GM12878 (cell line): ENCODE measurements around the gene DNAAF8. TPM values are rescaled to one million over a fixed set of nuclear protein-coding genes. Genes with fewer than 3 reads are reported as not detected.

ENCODE experiments used
- NFYB ChIP-seq: IDR thresholded peaks from 2 replicates; pipeline ENCODE4 v1.6.1; 2011; ENCODE audit warnings: low read depth, mild to moderate bottlenecking, low read length, improper control_type of control experiment, moderate library complexity; ENCODE audit not compliant: insufficient read depth
- REST ChIP-seq: IDR thresholded peaks from 2 replicates; pipeline ENCODE4 v1.6.1; 2012; ENCODE audit warnings: mild to moderate bottlenecking, low read depth, low read length
- YY1 ChIP-seq: IDR thresholded peaks from 2 replicates; pipeline ENCODE4 v1.6.1; 2011; ENCODE audit warnings: low read depth, mild to moderate bottlenecking, low read length
- polyA plus RNA-seq, 11 experiments: library from polyadenylated mRNA; depleted of rRNA in 4 of 11; unstranded in 6 of 11; stranded (reverse) in 5 of 11; fragments of >200 nt; fragmentation: Nextera tagmentation in 4 of 11; fragmentation: Illumina TruSeq in 1 of 11; extraction: Ambion mirVana in 4 of 11; extraction: Trizol in 1 of 11; gene quantifications; 1 replicate in 1 of 11; 2 replicates in 10 of 11; pipeline versions ENCODE4 v1.2.1 to v1.2.3, GENCODE V29; 2011 to 2016; ENCODE audit warnings: inconsistent platforms in 2 of 11, missing spikeins in 2 of 11, low read depth in 1 of 11
- total RNA-seq, 4 experiments: library from RNA; depleted of rRNA in 3 of 4; stranded (reverse); fragments of >200 nt in 3 of 4; fragmentation: Illumina TruSeq in 1 of 4; extraction: Trizol in 1 of 4; gene quantifications; 2 replicates each; pipeline versions ENCODE4 v1.2.1 to v1.2.3, GENCODE V29; 2013 to 2021
- TF ChIP-seq, protein P1 (sequence below): fragments of 450-650 bp; IDR thresholded peaks from 2 replicates; pipeline ENCODE4 v1.6.1; 2017; ENCODE audit warnings: mild to moderate bottlenecking, moderate library complexity
- TF ChIP-seq, protein P2 (sequence below): fragments of 450-650 bp; IDR thresholded peaks from 2 replicates; pipeline ENCODE4 v1.6.1; 2018; ENCODE audit warnings: mild to moderate bottlenecking, low read depth, moderate library complexity; ENCODE audit not compliant: partially characterized antibody

DNAAF8 gene
- total and polyA plus RNA-seq, 10 of the 15 experiments (the other 5 are each of a cell fraction or from before 2014, with no cell fraction given) = 0.01 to 0.78 (median 0.22) TPM; not detected in 2

GRCh38 chr16:4796982-4797804 is 62.9 kb downstream of the DNAAF8 start (continued):
- TF ChIP-seq, protein P1, sequence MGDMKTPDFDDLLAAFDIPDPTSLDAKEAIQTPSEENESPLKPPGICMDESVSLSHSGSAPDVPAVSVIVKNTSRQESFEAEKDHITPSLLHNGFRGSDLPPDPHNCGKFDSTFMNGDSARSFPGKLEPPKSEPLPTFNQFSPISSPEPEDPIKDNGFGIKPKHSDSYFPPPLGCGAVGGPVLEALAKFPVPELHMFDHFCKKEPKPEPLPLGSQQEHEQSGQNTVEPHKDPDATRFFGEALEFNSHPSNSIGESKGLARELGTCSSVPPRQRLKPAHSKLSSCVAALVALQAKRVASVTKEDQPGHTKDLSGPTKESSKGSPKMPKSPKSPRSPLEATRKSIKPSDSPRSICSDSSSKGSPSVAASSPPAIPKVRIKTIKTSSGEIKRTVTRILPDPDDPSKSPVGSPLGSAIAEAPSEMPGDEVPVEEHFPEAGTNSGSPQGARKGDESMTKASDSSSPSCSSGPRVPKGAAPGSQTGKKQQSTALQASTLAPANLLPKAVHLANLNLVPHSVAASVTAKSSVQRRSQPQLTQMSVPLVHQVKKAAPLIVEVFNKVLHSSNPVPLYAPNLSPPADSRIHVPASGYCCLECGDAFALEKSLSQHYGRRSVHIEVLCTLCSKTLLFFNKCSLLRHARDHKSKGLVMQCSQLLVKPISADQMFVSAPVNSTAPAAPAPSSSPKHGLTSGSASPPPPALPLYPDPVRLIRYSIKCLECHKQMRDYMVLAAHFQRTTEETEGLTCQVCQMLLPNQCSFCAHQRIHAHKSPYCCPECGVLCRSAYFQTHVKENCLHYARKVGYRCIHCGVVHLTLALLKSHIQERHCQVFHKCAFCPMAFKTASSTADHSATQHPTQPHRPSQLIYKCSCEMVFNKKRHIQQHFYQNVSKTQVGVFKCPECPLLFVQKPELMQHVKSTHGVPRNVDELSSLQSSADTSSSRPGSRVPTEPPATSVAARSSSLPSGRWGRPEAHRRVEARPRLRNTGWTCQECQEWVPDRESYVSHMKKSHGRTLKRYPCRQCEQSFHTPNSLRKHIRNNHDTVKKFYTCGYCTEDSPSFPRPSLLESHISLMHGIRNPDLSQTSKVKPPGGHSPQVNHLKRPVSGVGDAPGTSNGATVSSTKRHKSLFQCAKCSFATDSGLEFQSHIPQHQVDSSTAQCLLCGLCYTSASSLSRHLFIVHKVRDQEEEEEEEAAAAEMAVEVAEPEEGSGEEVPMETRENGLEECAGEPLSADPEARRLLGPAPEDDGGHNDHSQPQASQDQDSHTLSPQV = no peak
- TF ChIP-seq NFYB (no peak), REST (no peak), YY1 (no peak)
- TF ChIP-seq, protein P2, sequence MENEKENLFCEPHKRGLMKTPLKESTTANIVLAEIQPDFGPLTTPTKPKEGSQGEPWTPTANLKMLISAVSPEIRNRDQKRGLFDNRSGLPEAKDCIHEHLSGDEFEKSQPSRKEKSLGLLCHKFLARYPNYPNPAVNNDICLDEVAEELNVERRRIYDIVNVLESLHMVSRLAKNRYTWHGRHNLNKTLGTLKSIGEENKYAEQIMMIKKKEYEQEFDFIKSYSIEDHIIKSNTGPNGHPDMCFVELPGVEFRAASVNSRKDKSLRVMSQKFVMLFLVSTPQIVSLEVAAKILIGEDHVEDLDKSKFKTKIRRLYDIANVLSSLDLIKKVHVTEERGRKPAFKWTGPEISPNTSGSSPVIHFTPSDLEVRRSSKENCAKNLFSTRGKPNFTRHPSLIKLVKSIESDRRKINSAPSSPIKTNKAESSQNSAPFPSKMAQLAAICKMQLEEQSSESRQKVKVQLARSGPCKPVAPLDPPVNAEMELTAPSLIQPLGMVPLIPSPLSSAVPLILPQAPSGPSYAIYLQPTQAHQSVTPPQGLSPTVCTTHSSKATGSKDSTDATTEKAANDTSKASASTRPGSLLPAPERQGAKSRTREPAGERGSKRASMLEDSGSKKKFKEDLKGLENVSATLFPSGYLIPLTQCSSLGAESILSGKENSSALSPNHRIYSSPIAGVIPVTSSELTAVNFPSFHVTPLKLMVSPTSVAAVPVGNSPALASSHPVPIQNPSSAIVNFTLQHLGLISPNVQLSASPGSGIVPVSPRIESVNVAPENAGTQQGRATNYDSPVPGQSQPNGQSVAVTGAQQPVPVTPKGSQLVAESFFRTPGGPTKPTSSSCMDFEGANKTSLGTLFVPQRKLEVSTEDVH = no peak
